Mesenchymal stem cell (in vitro differentiated cells and primary cell): ENCODE measurements around the gene OGFR.

Experiments used
- DNase-seq: peaks from one replicate; pipeline ENCODE4 v3.0.0-alpha.2; 2013
- H2AFZ ChIP-seq: one replicate; pipeline ENCODE4 v1.6.1; 2013; ENCODE audit warnings: low read depth, mild to moderate bottlenecking, control low read depth, inconsistent platforms, low read length, moderate library complexity
- H2AK5ac ChIP-seq: 2 replicates; pipeline ENCODE4 v1.6.1; 2013; ENCODE audit warnings: low read length, moderate library complexity, mild to moderate bottlenecking, inconsistent platforms; ENCODE audit not compliant: severe bottlenecking
- H2BK120ac ChIP-seq: one replicate; pipeline ENCODE4 v1.6.1; 2013; ENCODE audit warnings: low read depth, mild to moderate bottlenecking, inconsistent platforms, low read length, moderate library complexity
- H2BK12ac ChIP-seq, 2 experiments: one replicate each; pipeline ENCODE4 v1.6.1; 2013; ENCODE audit warnings: inconsistent platforms in 2 of 2, low read length in 2 of 2, mild to moderate bottlenecking in 2 of 2, moderate library complexity in 2 of 2, control low read depth in 1 of 2
- H2BK15ac ChIP-seq: one replicate; pipeline ENCODE4 v1.6.1; 2013; ENCODE audit warnings: mild to moderate bottlenecking, low read depth, inconsistent platforms; ENCODE audit not compliant: poor library complexity, severe bottlenecking
- H2BK5ac ChIP-seq: 2 replicates; pipeline ENCODE4 v1.6.1; 2013; ENCODE audit warnings: low read depth, mild to moderate bottlenecking, low read length, control low read depth, inconsistent platforms; ENCODE audit not compliant: poor library complexity, severe bottlenecking
- H3K14ac ChIP-seq, 2 experiments: one replicate each; pipeline ENCODE4 v1.6.1; 2013; ENCODE audit warnings: inconsistent platforms in 2 of 2, low read length in 2 of 2, control low read depth in 1 of 2, mild to moderate bottlenecking in 1 of 2, moderate library complexity in 1 of 2
- H3K18ac ChIP-seq, 2 experiments: one replicate each; pipeline ENCODE4 v1.6.1; 2013; ENCODE audit warnings: inconsistent platforms in 2 of 2, low read length in 2 of 2, control low read depth in 1 of 2, low read depth in 1 of 2, mild to moderate bottlenecking in 1 of 2
- H3K23ac ChIP-seq, 2 experiments: one replicate each; pipeline ENCODE4 v1.6.1; 2013; ENCODE audit warnings: inconsistent platforms in 2 of 2, low read length in 2 of 2, mild to moderate bottlenecking in 2 of 2, moderate library complexity in 2 of 2, control low read depth in 1 of 2
- H3K27ac ChIP-seq: 2 replicates; pipeline ENCODE4 v1.5.1; 2013; ENCODE audit warnings: mild to moderate bottlenecking, moderate library complexity, low read length, control low read depth, inconsistent platforms; ENCODE audit not compliant: poor library complexity, severe bottlenecking
- H3K27me3 ChIP-seq, 2 experiments: 2 replicates each; pipeline versions ENCODE4 v1.6.1 to v1.7.0; 2013; ENCODE audit warnings: low read length in 2 of 2, mild to moderate bottlenecking in 2 of 2, moderate library complexity in 2 of 2, control low read depth in 1 of 2, inconsistent platforms in 1 of 2; ENCODE audit not compliant: control insufficient read depth in 1 of 2, insufficient read depth in 1 of 2
- H3K36me3 ChIP-seq, 2 experiments: 2 replicates each; pipeline versions ENCODE4 v1.6.1 to v1.7.0; 2013; ENCODE audit warnings: low read length in 2 of 2, control low read depth in 1 of 2, inconsistent platforms in 1 of 2, low read depth in 1 of 2, mild to moderate bottlenecking in 1 of 2; ENCODE audit not compliant: insufficient read depth in 2 of 2, control insufficient read depth in 1 of 2
- H3K4ac ChIP-seq, 2 experiments: one replicate each; pipeline ENCODE4 v1.6.1; 2013; ENCODE audit warnings: inconsistent platforms in 2 of 2, low read length in 2 of 2, mild to moderate bottlenecking in 2 of 2, moderate library complexity in 2 of 2, control low read depth in 1 of 2, low read depth in 1 of 2
- H3K4me1 ChIP-seq: 2 replicates; pipeline ENCODE4 v1.6.1; 2013; ENCODE audit warnings: low read depth, low read length, control low read depth; ENCODE audit not compliant: control insufficient read depth, insufficient read depth
- H3K4me2 ChIP-seq: 2 replicates; pipeline ENCODE4 v1.6.1; 2013; ENCODE audit warnings: low read length, mild to moderate bottlenecking, inconsistent platforms; ENCODE audit not compliant: poor library complexity, severe bottlenecking
- H3K4me3 ChIP-seq, 2 experiments: 2 replicates each; pipeline versions ENCODE4 v1.5.1 to v1.7.0; 2013; ENCODE audit warnings: low read length in 2 of 2, mild to moderate bottlenecking in 2 of 2, control low read depth in 1 of 2, low read depth in 1 of 2; ENCODE audit not compliant: insufficient read depth in 1 of 2
- H3K79me1 ChIP-seq: replicated peaks from 2 replicates; pipeline ENCODE4 v1.6.1; 2013; ENCODE audit warnings: mild to moderate bottlenecking, control low read depth, low read length, inconsistent platforms; ENCODE audit not compliant: poor library complexity, severe bottlenecking
- H3K9ac ChIP-seq: 2 replicates; pipeline ENCODE4 v1.7.0; 2013; ENCODE audit warnings: mild to moderate bottlenecking, low read length, moderate library complexity
- H3K9me3 ChIP-seq: 2 replicates; pipeline ENCODE4 v1.7.0; 2013; ENCODE audit warnings: mild to moderate bottlenecking, low read length; ENCODE audit not compliant: control insufficient read depth
- H4K8ac ChIP-seq: one replicate; pipeline ENCODE4 v1.6.1; 2013; ENCODE audit warnings: inconsistent platforms, mild to moderate bottlenecking, low read length, moderate library complexity
- H4K91ac ChIP-seq: one replicate; pipeline ENCODE4 v1.6.1; 2013; ENCODE audit warnings: mild to moderate bottlenecking, low read length, inconsistent platforms
- WGBS: methylation state at CpG from one replicate; pipeline ENCODE4 v1.1.7; 2013; ENCODE audit warnings: mixed read lengths; 5-methylcytosine and 5-hydroxymethylcytosine counted together

The OGFR gene

GRCh38 chr20:62785393-62785792 is 19.2 kb upstream of the OGFR start:
- no peak overlapping the region for H3K4ac ChIP-seq
- no peak overlapping the region for H2BK120ac ChIP-seq
- H3K4me3 ChIP-seq, result no peak overlapping the region
- no peak overlapping the region for H3K9ac ChIP-seq
- no peak for DNase-seq
- no peak overlapping the region for H2BK15ac ChIP-seq
- no peaks in the 10 kb centered on the region for H3K36me3 ChIP-seq
- H2BK5ac ChIP-seq, result no peak overlapping the region
- H4K8ac ChIP-seq, result no peak overlapping the region
- no peak overlapping the region for H3K14ac ChIP-seq
- H3K4me1 ChIP-seq, result peaks cover 2% of the 10 kb centered on the region
- no peak overlapping the region for H2AK5ac ChIP-seq
- H2BK12ac ChIP-seq, result no peak overlapping the region
- WGBS, result 57% methylated on average over 11 of the region's 11 CpGs
- H3K27ac ChIP-seq, result no peak overlapping the region
- no peak overlapping the region for H2AFZ ChIP-seq
- H3K79me1 ChIP-seq, result no peaks in the 10 kb centered on the region
- no peak overlapping the region for H3K4me2 ChIP-seq
- peaks cover 29% of the 10 kb centered on the region in 2 experiments for H3K27me3 ChIP-seq
- H3K9me3 ChIP-seq, result no peaks in the 10 kb centered on the region
- no peak overlapping the region for H4K91ac ChIP-seq
- no peak overlapping the region for H3K23ac ChIP-seq
- no peak overlapping the region for H3K18ac ChIP-seq

GRCh38 chr20:62786157-62786556 is 18.5 kb upstream of the OGFR start:
- no peak overlapping the region for H3K9ac ChIP-seq
- H2BK12ac ChIP-seq, result no peak overlapping the region
- WGBS, result 75% methylated on average over 13 of the region's 13 CpGs

DNA sequence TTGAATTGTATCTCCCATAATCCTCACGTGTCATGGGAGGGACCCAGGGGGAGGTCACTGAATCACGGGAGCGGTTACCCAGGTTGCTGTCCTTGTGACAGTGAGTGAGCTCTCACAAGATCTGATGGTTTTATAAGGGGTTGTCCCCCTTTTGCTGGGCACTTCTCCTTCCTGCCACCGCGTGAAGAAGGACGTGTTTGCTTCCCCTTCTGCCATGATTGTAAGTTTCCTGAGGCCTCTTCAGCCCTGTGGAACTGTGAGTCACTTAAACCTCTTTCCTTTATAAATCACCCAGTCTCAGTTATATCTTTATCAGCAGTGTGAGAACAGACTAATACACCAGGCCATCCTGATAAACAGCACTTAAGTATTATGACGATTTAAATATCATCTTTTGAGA is 17.3 kb upstream of the OGFR start:
- H3K4me2 ChIP-seq, result no peak overlapping the region
- no peak overlapping the region for H3K23ac ChIP-seq
- H3K9ac ChIP-seq, result no peak overlapping the region

More at GRCh38 chr20:62786157-62786556, 18.5 kb upstream of the OGFR start:
- peaks cover 3% of the 10 kb centered on the region for H3K4me1 ChIP-seq
- no peak overlapping the region for H4K8ac ChIP-seq
- no peak overlapping the region for H2BK15ac ChIP-seq
- H2AFZ ChIP-seq, result no peak overlapping the region
- no peak overlapping the region for H3K4ac ChIP-seq
- DNase-seq, result no peak
- no peak overlapping the region for H3K4me2 ChIP-seq
- no peaks in the 10 kb centered on the region for H3K9me3 ChIP-seq
- no peaks in the 10 kb centered on the region for H3K36me3 ChIP-seq
- no peaks in the 10 kb centered on the region for H3K79me1 ChIP-seq
- peaks cover 23 to 25% of the 10 kb centered on the region in 2 experiments for H3K27me3 ChIP-seq
- no peak overlapping the region for H2BK5ac ChIP-seq
- no peak overlapping the region for H3K18ac ChIP-seq
- H3K4me3 ChIP-seq, result no peak overlapping the region
- peak overlapping the region in 1 of 2 experiments; percentile 53 for H3K14ac ChIP-seq
- no peak overlapping the region for H3K23ac ChIP-seq
- H4K91ac ChIP-seq, result no peak overlapping the region
- H2AK5ac ChIP-seq, result no peak overlapping the region
- H2BK120ac ChIP-seq, result no peak overlapping the region
- no peak overlapping the region for H3K27ac ChIP-seq

GRCh38 chr20:62787866-62788265 is 16.8 kb upstream of the OGFR start:
- Histone ChIP-seq H3K79me1 (no peaks in the 10 kb centered on the region), H4K91ac (no peak overlapping the region), H3K9me3 (no peaks in the 10 kb centered on the region), H3K4me3 (no peak overlapping the region), H3K27ac (no peak overlapping the region), H3K18ac (no peak overlapping the region), H2BK120ac (no peak overlapping the region), H4K8ac (no peak overlapping the region), H3K9ac (no peak overlapping the region), H2BK15ac (no peak overlapping the region), H2BK12ac (no peak overlapping the region), H3K36me3 (no peaks in the 10 kb centered on the region), H2AFZ (no peak overlapping the region), H2AK5ac (no peak overlapping the region), H3K4me2 (no peak overlapping the region), H3K4me1 (peaks cover 16% of the 10 kb centered on the region), H2BK5ac (no peak overlapping the region), H3K4ac (no peak overlapping the region), H3K23ac (no peak overlapping the region), H3K14ac (no peak overlapping the region), H3K27me3 (peaks cover 23 to 25% of the 10 kb centered on the region in 2 experiments)
- 91% methylated on average over 5 of the region's 5 CpGs for WGBS
- no peak for DNase-seq

More for the DNA sequence above, 17.3 kb upstream of the OGFR start:
- H2AK5ac ChIP-seq, result no peak overlapping the region
- peak; percentile 33 for DNase-seq
- peaks cover 23 to 25% of the 10 kb centered on the region in 2 experiments for H3K27me3 ChIP-seq
- H3K36me3 ChIP-seq, result no peaks in the 10 kb centered on the region
- H3K79me1 ChIP-seq, result no peaks in the 10 kb centered on the region
- no peak overlapping the region for H3K18ac ChIP-seq
- WGBS, result 79% methylated on average over 7 of the region's 7 CpGs
- no peak overlapping the region for H2BK5ac ChIP-seq
- H3K9me3 ChIP-seq, result no peaks in the 10 kb centered on the region
- H2BK15ac ChIP-seq, result no peak overlapping the region
- H3K4ac ChIP-seq, result no peak overlapping the region
- H4K91ac ChIP-seq, result no peak overlapping the region
- peaks cover 13% of the 10 kb centered on the region for H3K4me1 ChIP-seq
- no peak overlapping the region for H3K27ac ChIP-seq
- no peak overlapping the region for H2BK120ac ChIP-seq
- no peak overlapping the region for H4K8ac ChIP-seq
- H2BK12ac ChIP-seq, result no peak overlapping the region
- no peak overlapping the region for H3K4me3 ChIP-seq
- H3K14ac ChIP-seq, result no peak overlapping the region
- H2AFZ ChIP-seq, result no peak overlapping the region
